SK-N-SH (cell line): ENCODE measurements around the gene ARHGAP6.
A peak's percentile ranks its signal among the peaks of the same experiment; 100 is the strongest.

Source experiments
- CTCF ChIP-seq: fragments of 200-600 bp; sonication (generic); IDR thresholded peaks from 2 replicates; pipeline ENCODE4 v1.6.1; 2017; ENCODE audit warnings: antibody characterized with exemption, mild to moderate bottlenecking, moderate library complexity
- EP300 ChIP-seq, 2 experiments: IDR thresholded peaks; 2 replicates each; pipeline versions ENCODE4 v1.4.0 to v1.6.1; 2012; ENCODE audit warnings: borderline replicate concordance in 1 of 2, low read depth in 1 of 2, low read length in 1 of 2
- REST ChIP-seq: IDR thresholded peaks from 2 replicates; pipeline ENCODE4 v1.6.1; 2012; ENCODE audit warnings: mild to moderate bottlenecking, low read depth, low read length, moderate library complexity
- RXRA ChIP-seq: IDR thresholded peaks from 2 replicates; pipeline ENCODE4 v1.4.0; 2012; ENCODE audit warnings: low read depth, mild to moderate bottlenecking, borderline replicate concordance
- SIN3A ChIP-seq: IDR thresholded peaks from 2 replicates; pipeline ENCODE4 v1.6.1; 2012; ENCODE audit warnings: low read depth, mild to moderate bottlenecking, low read length, moderate library complexity, borderline replicate concordance
- TCF12 ChIP-seq: IDR thresholded peaks from 2 replicates; pipeline ENCODE4 v1.4.0; 2012

GRCh38 chrX:11381464-11381863, 284.3 kb downstream of the ARHGAP6 start:
- TF ChIP-seq REST (no peak), CTCF (peak; percentile 78), TCF12 (no peak), EP300 (IDR thresholded peaks at IDR 0.05; ENCODE audit: borderline replicate concordance in 1 of 2, low read depth in 1 of 2, low read length in 1 of 2) (no peak), SIN3A (no peak), RXRA (no peak)
